Measurements from ENCODE around the gene EXOC6B.

The EXOC6B gene

GRCh38 chr2:72222829-72223564 lies 602.8 kb downstream of the EXOC6B start:
- DNase-seq (ENCODE audit: extremely low read depth, insufficient read length) = no peak
- Histone ChIP-seq H3K36me3 (ENCODE audit: control insufficient read depth, insufficient read depth, low read length) (no peaks in the 10 kb centered on the region), H3K4me3 (replicated peaks; ENCODE audit: low read depth, low read length) (no peak overlapping the region), H3K27me3 (replicated peaks; ENCODE audit: control insufficient read depth, insufficient read depth, low read length) (no peaks in the 10 kb centered on the region)
- no peak for TF ChIP-seq CTCF (IDR thresholded peaks at IDR 0.05; ENCODE audit: insufficient read depth, low read length, poor library complexity, severe bottlenecking)

DNA sequence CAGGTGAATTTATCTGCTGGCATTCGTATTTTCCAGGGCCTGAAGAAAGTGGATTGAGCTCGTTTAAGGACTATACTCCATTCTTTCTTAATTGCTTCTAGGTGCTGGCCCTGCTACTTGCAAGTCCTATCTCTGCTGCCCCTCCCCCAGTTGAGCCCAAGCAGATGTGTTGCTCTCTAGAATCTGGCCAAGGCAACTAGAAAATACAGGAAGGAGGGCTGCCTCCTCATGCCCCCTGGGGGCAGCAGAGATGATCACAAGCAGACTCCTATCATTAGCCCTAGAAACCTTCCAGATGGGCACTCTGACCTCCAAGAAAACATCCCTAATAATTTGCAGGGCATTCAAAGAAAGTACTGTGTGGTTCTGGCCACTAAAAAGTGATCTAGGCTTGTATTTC lies 605.7 kb downstream of the EXOC6B start:
- H3K36me3 ChIP-seq (ENCODE audit: control insufficient read depth, insufficient read depth, low read length) = no peaks in the 10 kb centered on the region
- no peak for DNase-seq (ENCODE audit: extremely low read depth, insufficient read length)
- no peaks in the 10 kb centered on the region for H3K27me3 ChIP-seq (replicated peaks; ENCODE audit: control insufficient read depth, insufficient read depth, low read length)
- peak; percentile 50 for TF ChIP-seq CTCF (IDR thresholded peaks at IDR 0.05; ENCODE audit: insufficient read depth, low read length, poor library complexity, severe bottlenecking)
- no peak overlapping the region for H3K4me3 ChIP-seq (replicated peaks; ENCODE audit: low read depth, low read length)

GRCh38 chr2:72214429-72215143 lies 611.2 kb downstream of the EXOC6B start:
- Histone ChIP-seq H3K4me3 (replicated peaks; ENCODE audit: low read depth, low read length) (no peak overlapping the region), H3K27me3 (replicated peaks; ENCODE audit: control insufficient read depth, insufficient read depth, low read length) (no peaks in the 10 kb centered on the region), H3K36me3 (ENCODE audit: control insufficient read depth, insufficient read depth, low read length) (no peaks in the 10 kb centered on the region)
- TF ChIP-seq CTCF (IDR thresholded peaks at IDR 0.05; ENCODE audit: insufficient read depth, low read length, poor library complexity, severe bottlenecking) = no peak
- DNase-seq (ENCODE audit: extremely low read depth, insufficient read length) = no peak

- Histone ChIP-seq H3K27me3 (replicated peaks; ENCODE audit: control insufficient read depth, insufficient read depth, low read length) (no peaks in the 10 kb centered on the region), H3K36me3 (ENCODE audit: control insufficient read depth, insufficient read depth, low read length) (no peaks in the 10 kb centered on the region), H3K4me3 (replicated peaks; ENCODE audit: low read depth, low read length) (no peak overlapping the region)
- DNase-seq (ENCODE audit: extremely low read depth, insufficient read length) = no peak
- TF ChIP-seq CTCF (IDR thresholded peaks at IDR 0.05; ENCODE audit: insufficient read depth, low read length, poor library complexity, severe bottlenecking) = no peak
These were observed 613.4 kb downstream of the EXOC6B start for GRCh38 chr2:72212486-72212855.

DNA sequence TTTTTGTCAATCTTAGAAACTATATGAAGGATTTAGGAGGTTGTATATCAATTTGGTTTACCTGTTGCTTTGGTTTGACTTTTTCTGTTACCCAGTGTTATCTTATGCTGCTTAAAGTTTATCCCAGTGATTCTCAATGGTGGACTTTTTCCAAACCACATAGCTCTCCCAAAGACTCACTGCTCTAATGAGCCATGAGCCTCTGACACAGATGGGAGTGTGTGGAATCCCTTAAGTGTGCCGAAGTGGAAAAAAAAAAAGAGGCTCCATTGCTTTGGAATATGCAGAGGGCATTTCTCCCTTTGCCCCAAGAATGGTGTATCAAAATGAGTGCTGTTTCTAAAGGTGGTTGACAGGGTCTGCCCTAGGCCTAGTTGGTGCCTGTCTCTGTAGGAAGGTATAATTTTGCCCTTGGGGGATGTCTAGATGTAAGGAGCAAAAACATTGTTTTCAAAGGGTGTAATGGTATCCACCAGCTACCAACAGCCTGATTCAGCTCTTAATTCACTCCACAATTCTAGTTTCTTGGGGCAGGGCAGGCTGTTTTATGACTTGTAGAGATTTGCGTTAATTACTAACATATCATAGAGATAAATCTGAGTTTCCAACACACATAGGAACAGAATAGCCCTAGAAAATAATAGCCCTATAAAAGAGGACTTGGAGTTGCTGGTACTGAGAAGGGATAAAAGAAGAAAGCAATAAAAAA lies 613.9 kb downstream of the EXOC6B start:
- no peak overlapping the region for H3K4me3 ChIP-seq (replicated peaks; ENCODE audit: low read depth, low read length)
- DNase-seq (ENCODE audit: extremely low read depth, insufficient read length) = no peak
- no peaks in the 10 kb centered on the region for H3K27me3 ChIP-seq (replicated peaks; ENCODE audit: control insufficient read depth, insufficient read depth, low read length)
- H3K36me3 ChIP-seq (ENCODE audit: control insufficient read depth, insufficient read depth, low read length) = no peaks in the 10 kb centered on the region
- no peak for TF ChIP-seq CTCF (IDR thresholded peaks at IDR 0.05; ENCODE audit: insufficient read depth, low read length, poor library complexity, severe bottlenecking)
